Neuronal stem cell (in vitro differentiated cells): Measurements from ENCODE around the gene DNAH3.

Experiments
- DNase-seq: peaks from one replicate; pipeline ENCODE4 v3.0.0-alpha.2; 2013; ENCODE audit warnings: low spot score
- H2AFZ ChIP-seq: one replicate; pipeline ENCODE4 v1.6.1; 2013; ENCODE audit warnings: mild to moderate bottlenecking, low read length, inconsistent platforms
- H2AK5ac ChIP-seq: 2 replicates; pipeline ENCODE4 v1.6.1; 2013; ENCODE audit warnings: low read depth, mild to moderate bottlenecking, inconsistent platforms, low read length, moderate library complexity, mixed read lengths
- H2BK120ac ChIP-seq: 2 replicates; pipeline ENCODE4 v1.6.1; 2013; ENCODE audit warnings: low read depth, mild to moderate bottlenecking, inconsistent platforms, low read length, moderate library complexity, mixed read lengths
- H2BK12ac ChIP-seq: one replicate; pipeline ENCODE4 v1.6.1; 2013; ENCODE audit warnings: low read length, inconsistent platforms
- H2BK15ac ChIP-seq: 2 replicates; pipeline ENCODE4 v1.6.1; 2013; ENCODE audit warnings: mild to moderate bottlenecking, low read length, inconsistent platforms, mixed read lengths
- H2BK5ac ChIP-seq: one replicate; pipeline ENCODE4 v1.6.1; 2013; ENCODE audit warnings: inconsistent platforms, mild to moderate bottlenecking, low read length, moderate library complexity
- H3K14ac ChIP-seq: one replicate; pipeline ENCODE4 v1.6.1; 2013; ENCODE audit warnings: low read length, inconsistent platforms
- H3K18ac ChIP-seq: 2 replicates; pipeline ENCODE4 v1.6.1; 2013; ENCODE audit warnings: low read length, inconsistent platforms
- H3K23ac ChIP-seq: 2 replicates; pipeline ENCODE4 v1.6.1; 2013; ENCODE audit warnings: low read depth, mild to moderate bottlenecking, mixed read lengths, low read length, inconsistent platforms; ENCODE audit not compliant: poor library complexity
- H3K27ac ChIP-seq: replicated peaks from 3 replicates; pipeline ENCODE4 v1.5.1; 2013; ENCODE audit warnings: low read length, inconsistent platforms
- H3K27me3 ChIP-seq, 3 experiments: 2 replicates each; pipeline ENCODE4 v1.6.1; 2013; ENCODE audit warnings: low read length in 3 of 3, mild to moderate bottlenecking in 2 of 3, inconsistent platforms in 1 of 3, low read depth in 1 of 3, mixed read lengths in 1 of 3, moderate library complexity in 1 of 3; ENCODE audit not compliant: control insufficient read depth in 3 of 3, insufficient read depth in 3 of 3
- H3K36me3 ChIP-seq, 2 donors: replicated peaks in 1 of 2; 2 replicates each; pipeline ENCODE4 v1.6.1; 2013; ENCODE audit warnings: low read length in 2 of 2; ENCODE audit not compliant: control insufficient read depth in 2 of 2, insufficient read depth in 2 of 2
- H3K4ac ChIP-seq: 2 replicates; pipeline ENCODE4 v1.6.1; 2013; ENCODE audit warnings: inconsistent platforms, mild to moderate bottlenecking, low read length, moderate library complexity
- H3K4me1 ChIP-seq, 2 donors: 1 replicate in 1 of 2; 2 replicates in 1 of 2; pipeline ENCODE4 v1.6.1; 2013; ENCODE audit warnings: low read length in 2 of 2, low read depth in 1 of 2; ENCODE audit not compliant: control insufficient read depth in 2 of 2, insufficient read depth in 1 of 2
- H3K4me2 ChIP-seq: one replicate; pipeline ENCODE4 v1.6.1; 2013; ENCODE audit warnings: mild to moderate bottlenecking, low read length, inconsistent platforms; ENCODE audit not compliant: insufficient read depth, poor library complexity, severe bottlenecking
- H3K4me3 ChIP-seq, 2 donors: 2 replicates each; pipeline ENCODE4 v1.5.1; 2013; ENCODE audit warnings: low read length in 2 of 2, mild to moderate bottlenecking in 2 of 2, inconsistent platforms in 1 of 2, moderate library complexity in 1 of 2
- H3K79me1 ChIP-seq: one replicate; pipeline ENCODE4 v1.6.1; 2013; ENCODE audit warnings: low read depth, mild to moderate bottlenecking, inconsistent platforms, low read length, moderate library complexity
- H3K9ac ChIP-seq: one replicate; pipeline ENCODE4 v1.6.1; 2013; ENCODE audit warnings: mild to moderate bottlenecking, low read depth, low read length, inconsistent platforms; ENCODE audit not compliant: poor library complexity
- H3K9me3 ChIP-seq, 2 donors: replicated peaks in 1 of 2; 2 replicates each; pipeline versions ENCODE3 to v1.6.1; 2013; ENCODE audit warnings: low read length in 2 of 2, mild to moderate bottlenecking in 2 of 2, inconsistent platforms in 1 of 2, low read depth in 1 of 2, mixed read lengths in 1 of 2, moderate library complexity in 1 of 2; ENCODE audit not compliant: control insufficient read depth in 2 of 2, insufficient read depth in 1 of 2
- H4K8ac ChIP-seq: one replicate; pipeline ENCODE4 v1.6.1; 2013; ENCODE audit warnings: low read depth, mild to moderate bottlenecking, inconsistent platforms, low read length, moderate library complexity
- H4K91ac ChIP-seq: one replicate; pipeline ENCODE4 v1.6.1; 2013; ENCODE audit warnings: low read length, low read depth, mild to moderate bottlenecking, inconsistent platforms; ENCODE audit not compliant: poor library complexity
- WGBS, 2 donors: extraction: QIAGEN DNeasy Blood & Tissue Kit; methylation state at CpG; one replicate each; pipeline ENCODE4 v1.1.7; 2013; ENCODE audit warnings: missing lambda C conversion rate in 2 of 2, mixed read lengths in 1 of 2; ENCODE audit not compliant: insufficient read length in 2 of 2, insufficient replicate concordance in 1 of 2; ENCODE audit errors: extremely low coverage in 2 of 2; 5-methylcytosine and 5-hydroxymethylcytosine counted together

Gene DNAH3

GRCh38 chr16:21184834-21185233 is 34.2 kb upstream of the DNAH3 start:
- Histone ChIP-seq H4K91ac (no peak overlapping the region), H3K27ac (no peak overlapping the region), H3K4ac (no peak overlapping the region), H3K9ac (no peak overlapping the region), H3K4me1 (no peaks in the 10 kb centered on the region), H3K18ac (no peak overlapping the region), H2AK5ac (no peak overlapping the region), H3K23ac (no peak overlapping the region), H3K36me3 (peaks cover 10 to 25% of the 10 kb centered on the region in 2 donors), H3K9me3 (peaks cover 4 to 17% of the 10 kb centered on the region in 2 donors), H3K79me1 (no peaks in the 10 kb centered on the region), H2BK15ac (no peak overlapping the region), H4K8ac (no peak overlapping the region), H3K14ac (no peak overlapping the region), H3K4me3 (no peak overlapping the region), H2AFZ (no peak overlapping the region), H3K4me2 (no peak overlapping the region), H2BK120ac (no peak overlapping the region), H2BK5ac (no peak overlapping the region), H2BK12ac (no peak overlapping the region), H3K27me3 (no peaks in the 10 kb centered on the region)
- no peak for DNase-seq
- no CpG with 5 or more reads among the region's 3 CpGs for WGBS, 2 donors

DNA sequence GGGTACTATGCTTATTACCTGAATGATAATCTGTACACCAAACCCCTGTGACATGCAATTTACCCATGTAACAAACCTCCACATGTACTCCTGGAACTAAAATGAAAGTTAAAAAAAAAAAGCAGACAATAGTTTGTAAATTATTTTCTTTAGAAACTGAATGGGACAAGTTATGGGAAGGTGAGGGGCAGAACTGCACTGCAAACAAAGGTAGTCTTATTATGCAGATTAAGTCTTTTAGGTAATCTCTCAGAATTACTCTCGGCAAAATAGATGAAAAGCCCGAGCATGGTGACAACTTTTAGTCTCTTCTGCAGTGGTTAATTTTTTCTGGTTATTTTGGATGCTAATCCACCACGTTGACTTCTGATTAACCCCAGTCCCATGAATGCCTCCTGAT is 33.3 kb upstream of the DNAH3 start:
- H3K9ac ChIP-seq = no peak overlapping the region
- H2AK5ac ChIP-seq = no peak overlapping the region
- H2BK12ac ChIP-seq = no peak overlapping the region
- WGBS, 2 donors = no CpG with 5 or more reads among the region's 3 CpGs
- H3K4ac ChIP-seq = no peak overlapping the region
- no peak overlapping the region for H2BK5ac ChIP-seq
- no peak overlapping the region for H4K8ac ChIP-seq
- H3K18ac ChIP-seq = no peak overlapping the region
- H4K91ac ChIP-seq = no peak overlapping the region
- H3K4me3 ChIP-seq = no peak overlapping the region
- no peak overlapping the region for H2BK15ac ChIP-seq
- no peaks in the 10 kb centered on the region for H3K27me3 ChIP-seq
- no peak overlapping the region for H3K14ac ChIP-seq
- H3K9me3 ChIP-seq = peaks cover 4 to 17% of the 10 kb centered on the region in 2 donors
- H3K23ac ChIP-seq = no peak overlapping the region
- peaks cover 17 to 33% of the 10 kb centered on the region in 2 donors for H3K36me3 ChIP-seq
- no peak for DNase-seq
- H3K4me1 ChIP-seq = no peaks in the 10 kb centered on the region
- H3K27ac ChIP-seq = no peak overlapping the region
- H2BK120ac ChIP-seq = no peak overlapping the region
- H3K79me1 ChIP-seq = no peaks in the 10 kb centered on the region
- H2AFZ ChIP-seq = no peak overlapping the region
- H3K4me2 ChIP-seq = no peak overlapping the region

- no peak overlapping the region for H2BK12ac ChIP-seq
- H3K23ac ChIP-seq = no peak overlapping the region
- H3K18ac ChIP-seq = no peak overlapping the region
- no peak overlapping the region for H2AK5ac ChIP-seq
- no peak overlapping the region for H4K91ac ChIP-seq
- WGBS, 2 donors = no CpG with 5 or more reads among the region's 3 CpGs
- no peak overlapping the region for H2BK120ac ChIP-seq
- H3K27ac ChIP-seq = no peak overlapping the region
- no peak overlapping the region for H3K9ac ChIP-seq
- H3K4me1 ChIP-seq = no peaks in the 10 kb centered on the region
- no peak overlapping the region for H3K4me2 ChIP-seq
- H3K36me3 ChIP-seq = peaks cover 22 to 69% of the 10 kb centered on the region in 2 donors
- H3K27me3 ChIP-seq = no peaks in the 10 kb centered on the region
- no peak overlapping the region for H2BK5ac ChIP-seq
- H2AFZ ChIP-seq = no peak overlapping the region
- no peak overlapping the region for H2BK15ac ChIP-seq
- H3K4ac ChIP-seq = no peak overlapping the region
- H3K14ac ChIP-seq = no peak overlapping the region
- H4K8ac ChIP-seq = no peak overlapping the region
- DNase-seq = no peak
- no peak overlapping the region for H3K4me3 ChIP-seq
- peaks cover 4 to 24% of the 10 kb centered on the region in 2 donors for H3K9me3 ChIP-seq
- no peaks in the 10 kb centered on the region for H3K79me1 ChIP-seq
These were observed 29.3 kb upstream of the DNAH3 start for GRCh38 chr16:21179983-21180365.

- Histone ChIP-seq H2AK5ac (no peak overlapping the region), H3K4me3 (no peak overlapping the region), H4K8ac (no peak overlapping the region), H3K4me1 (no peaks in the 10 kb centered on the region), H4K91ac (no peak overlapping the region), H2BK120ac (no peak overlapping the region), H3K4me2 (no peak overlapping the region), H2BK5ac (no peak overlapping the region), H3K9ac (no peak overlapping the region), H3K4ac (no peak overlapping the region), H3K23ac (no peak overlapping the region), H3K18ac (no peak overlapping the region), H3K14ac (no peak overlapping the region), H2BK12ac (no peak overlapping the region), H3K27me3 (no peaks in the 10 kb centered on the region), H3K79me1 (no peaks in the 10 kb centered on the region), H2BK15ac (no peak overlapping the region), H3K27ac (no peak overlapping the region), H2AFZ (no peak overlapping the region), H3K9me3 (peaks cover 4 to 24% of the 10 kb centered on the region in 2 donors), H3K36me3 (peaks cover 22 to 75% of the 10 kb centered on the region in 2 donors)
- WGBS, 2 donors = no CpG with 5 or more reads among the region's 13 CpGs
- no peak for DNase-seq
These were observed 28.7 kb upstream of the DNAH3 start for GRCh38 chr16:21179126-21179982.
